HG02973 (cell line): ENCODE results near the gene OR4A47.
"Not testable (repeated sequence)": the region's sequence is repeated elsewhere in the genome, so short reads cannot be mapped to it uniquely, and the experiment has no call there.

Source experiments
- ATAC-seq: cut with Tn5 transposase; IDR thresholded peaks from one replicate; pipeline ENCODE4 v1.9.1; 2021; ENCODE audit warnings: moderate library complexity; ENCODE audit not compliant: unreplicated experiment

Gene OR4A47

GRCh38 chr11:48488493-48488892 is at the start of gene OR4A47:
Gene OR4A47, plus strand, starts transcription at chr11:48488793. Its CDS starts 0 bp downstream, at chr11:48488793.
- not testable (repeated sequence) for ATAC-seq

- ATAC-seq, result not testable (repeated sequence)
These were observed 32.7 kb upstream of the OR4A47 start for GRCh38 chr11:48455909-48456308.

GRCh38 chr11:48473966-48474365 is 14.6 kb upstream of the OR4A47 start:
- not testable (repeated sequence) for ATAC-seq

- not testable (repeated sequence) for ATAC-seq
These were observed 13.9 kb upstream of the OR4A47 start for GRCh38 chr11:48474703-48475102.

GRCh38 chr11:48506169-48506568 is 17.6 kb downstream of the OR4A47 start:
- not testable (repeated sequence) for ATAC-seq

- ATAC-seq, result no peak
These were observed 50.4 kb downstream of the OR4A47 start for GRCh38 chr11:48538991-48539390.
